Fibroblast of mammary gland (primary cell): ENCODE results near the gene NIPBL.
"Not testable (repeated sequence)": the region's sequence is repeated elsewhere in the genome, so short reads cannot be mapped to it uniquely, and the experiment has no call there.

Experiments
- DNase-seq: peaks from one replicate; pipeline ENCODE4 v3.0.0-alpha.2; 2010; ENCODE audit warnings: low read depth
- H3K4me3 ChIP-seq: 2 replicates; pipeline ENCODE4 v1.5.1; 2011; ENCODE audit warnings: low read depth, mild to moderate bottlenecking, low read length, moderate library complexity; ENCODE audit not compliant: control insufficient read depth
- TF ChIP-seq, protein P1 (sequence below): conservative IDR thresholded peaks from 2 replicates; pipeline ENCODE4 v1.5.1; 2011; ENCODE audit warnings: low read depth, low read length, inconsistent platforms; ENCODE audit not compliant: control insufficient read depth, insufficient read depth

Gene NIPBL

DNA sequence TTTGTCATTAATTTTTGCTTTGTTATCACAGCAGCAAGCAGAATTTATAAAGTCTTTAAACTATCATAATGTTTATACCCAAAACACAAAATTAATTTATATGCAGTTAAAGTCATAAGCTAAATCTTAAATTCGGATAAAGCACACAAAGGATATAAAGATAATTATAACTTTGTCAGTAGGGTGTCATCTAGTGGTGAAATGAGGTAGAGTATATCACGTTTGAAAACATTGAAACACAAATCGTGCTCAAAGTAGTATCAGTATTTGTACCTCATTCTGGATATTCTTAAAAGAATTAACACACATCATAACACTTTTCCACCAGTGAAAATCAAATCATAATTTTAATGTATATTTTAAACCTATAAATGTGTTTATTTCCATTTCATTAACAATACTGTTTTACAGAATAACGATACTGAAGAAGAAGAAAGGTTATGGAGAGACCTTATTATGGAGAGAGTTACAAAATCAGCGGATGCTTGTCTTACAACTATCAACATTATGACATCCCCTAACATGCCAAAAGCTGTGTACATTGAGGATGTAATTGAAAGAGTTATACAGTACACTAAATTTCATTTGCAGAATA, 129.5 kb downstream of the NIPBL start:
- H3K4me3 ChIP-seq = no peak overlapping the region
- TF ChIP-seq, protein P1, sequence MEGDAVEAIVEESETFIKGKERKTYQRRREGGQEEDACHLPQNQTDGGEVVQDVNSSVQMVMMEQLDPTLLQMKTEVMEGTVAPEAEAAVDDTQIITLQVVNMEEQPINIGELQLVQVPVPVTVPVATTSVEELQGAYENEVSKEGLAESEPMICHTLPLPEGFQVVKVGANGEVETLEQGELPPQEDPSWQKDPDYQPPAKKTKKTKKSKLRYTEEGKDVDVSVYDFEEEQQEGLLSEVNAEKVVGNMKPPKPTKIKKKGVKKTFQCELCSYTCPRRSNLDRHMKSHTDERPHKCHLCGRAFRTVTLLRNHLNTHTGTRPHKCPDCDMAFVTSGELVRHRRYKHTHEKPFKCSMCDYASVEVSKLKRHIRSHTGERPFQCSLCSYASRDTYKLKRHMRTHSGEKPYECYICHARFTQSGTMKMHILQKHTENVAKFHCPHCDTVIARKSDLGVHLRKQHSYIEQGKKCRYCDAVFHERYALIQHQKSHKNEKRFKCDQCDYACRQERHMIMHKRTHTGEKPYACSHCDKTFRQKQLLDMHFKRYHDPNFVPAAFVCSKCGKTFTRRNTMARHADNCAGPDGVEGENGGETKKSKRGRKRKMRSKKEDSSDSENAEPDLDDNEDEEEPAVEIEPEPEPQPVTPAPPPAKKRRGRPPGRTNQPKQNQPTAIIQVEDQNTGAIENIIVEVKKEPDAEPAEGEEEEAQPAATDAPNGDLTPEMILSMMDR = peak; percentile 65
- peak; percentile 45 for DNase-seq

- not testable (repeated sequence) for DNase-seq, H3K4me3 ChIP-seq
Observed at GRCh38 chr5:37013181-37013580, 136.6 kb downstream of the NIPBL start.

DNA sequence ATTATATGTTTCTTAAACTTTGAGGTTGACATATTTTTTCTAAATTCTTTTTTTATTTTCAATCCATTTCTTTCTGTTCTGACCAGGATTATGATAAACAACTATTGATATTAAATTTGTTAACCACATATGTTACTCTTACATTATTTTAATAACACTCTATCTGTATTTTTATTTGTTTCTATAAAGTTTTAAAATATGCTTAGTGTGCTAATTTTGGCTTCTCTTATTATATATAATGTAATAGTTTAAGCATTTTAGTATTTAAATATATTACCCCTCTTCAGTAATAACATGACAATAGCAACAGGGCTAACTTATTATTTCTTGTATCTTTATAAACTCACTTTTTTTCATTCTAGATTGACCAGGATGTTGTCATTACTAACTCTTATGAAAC, 137.8 kb downstream of the NIPBL start:
- DNase-seq = no peak
- TF ChIP-seq, protein P1 = no peak

DNA sequence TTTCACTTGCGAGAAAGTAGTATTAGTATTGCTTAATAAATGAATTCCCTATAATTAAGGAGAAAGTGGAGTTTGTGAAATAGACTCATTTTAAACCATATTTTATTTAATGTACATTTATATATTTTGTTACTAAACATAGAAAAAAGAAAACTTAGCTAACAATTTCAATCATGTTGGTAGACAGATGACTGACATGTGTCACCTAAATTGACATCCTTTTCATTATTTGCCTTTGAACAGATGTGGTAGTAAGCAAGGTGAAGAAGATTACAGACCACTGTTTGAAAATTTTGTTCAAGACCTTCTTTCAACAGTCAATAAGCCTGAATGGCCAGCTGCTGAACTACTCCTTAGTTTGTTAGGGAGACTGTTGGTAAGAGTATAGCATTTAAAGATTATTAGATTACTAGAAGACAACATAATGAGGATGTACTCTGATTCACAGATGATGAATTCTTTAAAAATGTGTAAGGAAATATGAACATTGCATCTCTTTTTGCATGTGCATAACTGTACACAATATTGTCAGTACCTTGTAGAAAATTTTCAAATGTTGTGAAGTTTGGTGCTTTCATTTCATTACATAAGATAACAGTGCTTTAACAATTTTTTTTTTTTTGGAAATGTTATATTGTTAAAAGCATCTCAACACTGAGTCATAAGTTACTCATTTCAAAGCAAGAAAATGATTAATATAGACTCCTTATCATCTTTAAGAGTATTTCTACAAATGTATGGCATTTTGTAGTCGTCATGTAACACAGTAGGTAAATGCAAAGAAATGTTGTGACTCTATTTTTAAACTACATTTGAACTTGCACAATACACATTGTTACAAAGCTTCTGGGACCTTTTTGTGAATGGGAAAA, 139.5 kb downstream of the NIPBL start:
- TF ChIP-seq, protein P1 = no peak
- no peak overlapping the region for H3K4me3 ChIP-seq
- peak; percentile 25 for DNase-seq

More for the DNA sequence above, 137.8 kb downstream of the NIPBL start:
- H3K4me3 ChIP-seq = no peak overlapping the region

DNA sequence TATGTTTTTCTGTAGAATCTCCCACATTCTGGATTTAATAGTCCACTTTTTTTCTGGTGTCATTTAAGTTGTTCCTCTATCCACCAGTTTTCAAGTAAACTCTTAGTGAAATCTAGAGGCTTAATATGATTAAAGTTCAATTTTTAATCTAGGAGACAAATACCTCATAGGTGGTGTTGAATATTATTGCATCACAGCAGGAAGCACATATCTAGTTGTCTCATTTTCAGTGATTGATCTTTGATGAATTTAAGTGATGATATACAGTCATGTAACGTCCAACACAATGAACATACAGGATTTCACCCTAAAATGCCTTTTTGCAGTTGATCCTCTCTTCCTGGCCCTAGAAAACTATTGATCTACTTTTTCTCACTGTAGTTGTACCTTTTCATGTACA, 152.3 kb downstream of the NIPBL start:
- TF ChIP-seq, protein P1 = no peak
- H3K4me3 ChIP-seq = no peak overlapping the region
- DNase-seq = no peak

DNA sequence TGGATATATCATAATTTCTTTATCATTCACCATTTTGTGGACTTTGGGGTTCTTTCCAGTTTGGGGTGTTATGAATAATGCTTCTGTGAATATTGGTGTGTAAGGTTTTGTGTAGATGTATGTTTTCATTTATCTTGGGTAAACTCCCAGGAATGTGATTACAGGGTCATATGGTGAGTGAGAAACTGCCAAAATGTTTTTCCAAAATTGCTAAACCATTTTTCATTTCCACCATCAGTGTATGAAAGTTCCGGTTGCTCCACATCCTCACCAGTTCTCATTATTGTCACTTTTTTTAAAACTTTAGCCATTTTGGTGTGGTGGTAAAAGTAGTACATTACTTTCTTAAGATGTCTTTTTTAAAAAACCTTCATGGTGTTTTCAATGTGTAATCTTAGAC, 152.9 kb downstream of the NIPBL start:
- DNase-seq = peak; percentile 6
- H3K4me3 ChIP-seq = no peak overlapping the region
- TF ChIP-seq, protein P1 = no peak

DNA sequence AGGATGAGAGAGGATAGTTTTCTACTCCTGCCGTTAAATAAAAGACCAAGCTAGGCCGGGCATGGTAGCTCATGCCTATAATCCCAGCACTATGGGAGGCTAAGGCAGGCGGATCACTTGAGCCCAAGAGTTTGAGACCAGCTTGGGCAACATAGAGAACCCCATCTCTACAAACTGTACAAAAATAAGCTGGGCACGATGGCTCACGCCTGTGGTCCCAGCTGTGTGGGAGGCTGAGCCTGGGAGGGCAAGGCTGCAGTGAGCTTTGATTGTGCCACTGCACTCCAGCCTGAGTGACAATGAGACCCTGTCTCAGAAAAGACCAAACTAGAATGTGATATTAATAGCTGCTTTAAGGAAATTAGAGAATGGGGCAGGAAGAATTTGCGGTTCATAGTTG, 158.4 kb downstream of the NIPBL start:
- no peak overlapping the region for H3K4me3 ChIP-seq
- TF ChIP-seq, protein P1 = no peak
- no peak for DNase-seq
